KOPT-K1 (cell line): ENCODE data around the gene TRIM47.

Experiments used
- H3K27ac ChIP-seq: fragments of 200-600 bp; sonication (generic); 2 replicates; pipeline ENCODE4 v1.5.1; 2016; ENCODE audit warnings: antibody characterized with exemption, mild to moderate bottlenecking, low read depth, low read length; ENCODE audit not compliant: poor library complexity, severe bottlenecking
- H3K36me3 ChIP-seq: fragments of 200-600 bp; sonication (generic); 2 replicates; pipeline ENCODE4 v1.5.1; 2017; ENCODE audit warnings: antibody characterized with exemption, mild to moderate bottlenecking, low read length, moderate library complexity; ENCODE audit not compliant: insufficient read depth
- H3K9me3 ChIP-seq: fragments of 200-600 bp; sonication (generic); 2 replicates; pipeline ENCODE4 v1.5.1; 2017; ENCODE audit warnings: antibody characterized with exemption, low read length, mild to moderate bottlenecking; ENCODE audit not compliant: insufficient read depth, poor library complexity, severe bottlenecking

Gene TRIM47

DNA sequence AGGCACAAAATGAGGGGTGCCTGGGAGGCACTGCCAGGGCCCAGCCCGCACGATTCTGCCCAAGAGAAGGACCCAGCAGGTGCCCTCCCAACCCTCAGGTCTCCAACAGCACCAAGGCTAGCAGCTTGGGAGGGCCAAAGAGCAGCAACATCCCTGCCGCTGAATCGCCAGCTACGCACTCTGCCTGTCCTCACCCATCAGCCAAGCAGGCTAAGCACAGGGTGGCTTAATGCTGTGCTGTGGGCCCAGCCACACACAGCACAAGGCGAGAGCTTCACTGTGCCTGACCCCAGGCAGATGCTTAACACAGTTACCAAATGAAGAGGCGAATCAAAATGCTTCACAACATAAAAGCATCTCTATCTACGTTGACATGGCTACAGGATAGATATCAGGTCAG, 36.9 kb upstream of the TRIM47 start:
- H3K27ac ChIP-seq: no peak overlapping the region
- no peaks in the 10 kb centered on the region for H3K9me3 ChIP-seq
- peaks cover 57% of the 10 kb centered on the region for H3K36me3 ChIP-seq

DNA sequence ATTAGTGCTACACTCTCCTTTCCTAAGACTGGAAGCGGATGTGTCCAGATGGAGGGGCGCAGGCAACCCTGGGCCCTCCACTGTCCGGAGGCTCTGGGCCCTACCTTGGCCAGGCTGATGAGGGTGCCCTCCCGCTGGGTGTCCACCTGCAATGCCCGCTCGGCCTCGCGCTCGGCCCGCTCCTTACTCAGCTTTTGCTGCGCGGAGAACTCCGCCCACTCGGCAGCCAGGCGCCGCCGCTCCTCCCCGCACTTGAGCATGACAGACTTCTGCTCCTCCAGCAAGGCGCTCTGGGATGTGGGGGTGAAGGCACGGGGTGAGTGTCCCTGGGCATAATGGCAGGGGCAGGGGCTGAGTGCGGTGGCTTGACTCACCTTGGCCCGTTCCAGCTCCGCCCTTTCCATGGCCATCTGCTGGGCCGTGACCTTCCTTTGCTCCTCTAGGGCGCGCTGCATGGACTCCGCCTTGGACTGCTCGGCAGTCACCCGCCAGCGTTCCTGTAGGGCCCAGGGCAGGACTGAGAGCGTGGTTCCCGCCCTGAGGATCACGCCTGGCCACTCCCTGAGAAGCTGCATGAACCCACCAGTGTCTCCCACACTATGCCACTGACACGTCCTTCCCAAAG, 36.4 kb upstream of the TRIM47 start:
- no peaks in the 10 kb centered on the region for H3K9me3 ChIP-seq
- no peak overlapping the region for H3K27ac ChIP-seq
- peaks cover 57% of the 10 kb centered on the region for H3K36me3 ChIP-seq

DNA sequence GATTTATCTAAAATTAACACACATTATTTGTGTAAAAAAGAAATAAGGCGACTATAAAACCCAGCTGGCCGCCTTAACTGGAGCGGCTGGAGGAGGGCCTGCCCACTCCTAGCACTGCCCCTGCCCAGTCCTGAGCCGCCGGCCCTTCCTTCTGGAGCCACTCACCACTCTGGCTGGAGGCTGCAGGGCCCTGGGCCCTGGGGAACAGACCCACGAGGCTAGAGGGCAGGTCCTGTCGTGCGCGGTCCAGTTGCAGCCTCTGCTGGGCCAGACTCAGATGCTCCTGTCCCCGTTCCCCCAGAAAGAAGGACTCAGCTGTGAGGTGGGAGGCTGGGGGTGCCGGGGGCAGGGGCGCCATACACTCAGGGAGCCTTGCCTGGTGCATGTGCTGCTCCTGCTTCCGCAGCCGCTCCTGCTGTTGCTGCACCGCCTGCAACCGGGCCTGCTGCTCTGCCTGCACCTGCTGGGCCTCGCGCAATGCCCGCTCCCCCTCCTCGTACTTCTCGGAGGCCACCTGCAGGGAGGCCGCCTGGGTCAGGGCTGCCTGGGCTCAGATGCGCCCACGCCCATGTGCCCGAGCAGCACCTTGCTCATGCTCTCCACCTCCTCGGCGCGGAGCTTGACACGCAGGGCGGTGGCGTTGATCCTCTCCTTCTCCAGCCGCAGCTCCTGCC, 35.3 kb upstream of the TRIM47 start:
- Histone ChIP-seq H3K27ac (no peak overlapping the region), H3K9me3 (no peaks in the 10 kb centered on the region), H3K36me3 (peaks cover 46% of the 10 kb centered on the region)

DNA sequence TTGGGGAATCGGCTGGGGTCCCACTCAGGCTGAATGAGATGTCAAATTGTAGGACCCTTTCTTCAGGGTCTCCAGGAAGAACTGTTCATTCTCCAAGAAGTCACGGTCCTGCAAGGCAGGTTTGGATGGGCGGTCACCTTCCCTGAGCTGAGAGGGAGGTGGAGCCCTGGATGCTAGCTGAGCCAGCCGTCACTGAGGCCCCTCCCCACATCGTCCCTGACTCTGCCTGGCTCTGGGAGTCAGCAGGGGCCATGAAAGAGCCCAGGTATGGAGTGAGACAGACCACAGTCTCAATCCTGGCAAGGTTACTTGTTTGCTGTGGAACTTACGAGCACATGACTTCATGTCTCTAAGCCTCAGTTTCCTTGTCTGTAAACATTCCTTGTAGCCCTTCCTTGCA, 32.3 kb upstream of the TRIM47 start:
- Histone ChIP-seq H3K36me3 (peaks cover 32% of the 10 kb centered on the region), H3K9me3 (no peaks in the 10 kb centered on the region), H3K27ac (peak overlapping the region; percentile 66)

DNA sequence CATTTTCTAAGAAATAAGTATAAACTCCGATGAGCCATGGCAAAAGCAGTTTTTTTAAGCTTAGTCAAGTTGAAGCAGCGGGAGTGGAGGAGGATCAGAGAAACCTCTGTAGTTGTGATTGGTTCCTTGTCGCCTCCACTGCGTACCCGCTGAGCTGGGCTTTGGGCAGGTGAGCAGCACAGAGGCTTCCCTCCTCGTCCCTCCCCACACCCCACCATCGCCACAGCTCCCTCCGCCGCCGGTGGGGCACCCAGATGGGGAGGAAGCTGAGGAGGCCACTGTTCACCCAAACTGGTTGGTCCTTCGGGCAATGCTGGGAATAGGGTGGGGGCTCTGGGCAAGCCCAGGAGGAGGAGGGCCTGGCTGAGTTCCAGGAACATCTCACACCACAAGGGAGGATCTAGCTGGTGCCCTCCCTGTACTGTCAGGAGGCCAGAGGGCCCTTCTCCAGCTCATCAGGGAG, 31.5 kb upstream of the TRIM47 start:
- Histone ChIP-seq H3K36me3 (peaks cover 31% of the 10 kb centered on the region), H3K9me3 (no peaks in the 10 kb centered on the region), H3K27ac (peak overlapping the region; percentile 66)

DNA sequence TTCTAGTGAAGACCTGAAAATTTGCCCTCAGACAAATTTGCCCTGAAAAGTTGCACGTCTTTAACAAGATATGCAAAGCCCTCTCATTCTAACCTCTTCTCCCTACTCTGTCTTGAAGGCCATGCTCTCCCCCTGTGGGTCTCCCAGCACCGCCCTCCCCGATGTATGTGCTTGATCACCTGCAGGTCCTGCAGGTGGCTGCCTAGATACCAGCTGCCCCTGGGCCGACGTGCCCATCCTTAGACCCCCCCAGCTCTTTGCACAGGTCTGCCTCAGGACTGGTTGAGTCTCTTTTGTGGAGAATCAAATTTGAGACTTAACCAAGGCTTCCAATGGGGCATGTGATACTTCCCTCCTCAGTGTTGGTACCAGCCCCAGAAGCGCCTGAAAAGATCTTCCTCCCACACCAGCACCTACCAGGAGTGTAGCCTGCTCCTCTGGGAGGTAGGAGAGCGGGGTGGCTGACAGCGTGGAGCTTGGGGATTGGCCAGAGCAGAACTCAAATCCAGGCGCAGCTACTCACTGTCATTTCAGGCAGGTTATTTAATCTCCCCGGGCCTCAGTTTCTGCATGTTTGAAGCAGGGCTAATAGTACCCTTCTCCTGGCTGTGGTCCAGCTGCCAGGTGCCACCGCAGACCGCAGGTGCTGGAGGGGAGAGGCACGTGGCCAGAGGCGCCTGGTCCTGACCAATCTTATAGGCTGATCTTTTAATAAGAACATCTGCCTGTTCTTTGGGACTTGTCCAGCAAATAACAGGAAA, 30.9 kb upstream of the TRIM47 start:
- no peaks in the 10 kb centered on the region for H3K9me3 ChIP-seq
- H3K27ac ChIP-seq: peak overlapping the region; percentile 66

DNA sequence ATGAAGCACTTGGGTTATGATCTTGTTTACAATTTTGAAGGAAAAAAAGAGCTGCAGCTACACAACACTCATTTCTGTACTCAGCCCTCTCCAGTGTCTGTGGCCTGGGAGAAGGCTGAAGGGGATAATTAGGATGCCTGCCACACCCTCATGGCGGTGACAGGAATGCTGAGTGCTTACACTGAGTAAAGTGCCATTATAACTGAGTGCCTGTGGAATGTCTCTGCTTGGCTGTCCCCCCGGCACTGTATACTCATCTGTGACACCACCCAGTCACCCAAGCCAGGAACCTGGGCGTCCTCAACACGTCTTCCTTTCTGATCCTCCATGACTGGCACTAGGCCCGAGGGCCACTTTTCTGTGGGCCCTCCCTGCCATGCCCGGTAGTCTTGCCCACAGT, 29.8 kb upstream of the TRIM47 start:
- Histone ChIP-seq H3K36me3 (peaks cover 16% of the 10 kb centered on the region), H3K9me3 (no peaks in the 10 kb centered on the region), H3K27ac (peak overlapping the region; percentile 66)

More for the DNA sequence above, 30.9 kb upstream of the TRIM47 start:
- peaks cover 25% of the 10 kb centered on the region for H3K36me3 ChIP-seq

DNA sequence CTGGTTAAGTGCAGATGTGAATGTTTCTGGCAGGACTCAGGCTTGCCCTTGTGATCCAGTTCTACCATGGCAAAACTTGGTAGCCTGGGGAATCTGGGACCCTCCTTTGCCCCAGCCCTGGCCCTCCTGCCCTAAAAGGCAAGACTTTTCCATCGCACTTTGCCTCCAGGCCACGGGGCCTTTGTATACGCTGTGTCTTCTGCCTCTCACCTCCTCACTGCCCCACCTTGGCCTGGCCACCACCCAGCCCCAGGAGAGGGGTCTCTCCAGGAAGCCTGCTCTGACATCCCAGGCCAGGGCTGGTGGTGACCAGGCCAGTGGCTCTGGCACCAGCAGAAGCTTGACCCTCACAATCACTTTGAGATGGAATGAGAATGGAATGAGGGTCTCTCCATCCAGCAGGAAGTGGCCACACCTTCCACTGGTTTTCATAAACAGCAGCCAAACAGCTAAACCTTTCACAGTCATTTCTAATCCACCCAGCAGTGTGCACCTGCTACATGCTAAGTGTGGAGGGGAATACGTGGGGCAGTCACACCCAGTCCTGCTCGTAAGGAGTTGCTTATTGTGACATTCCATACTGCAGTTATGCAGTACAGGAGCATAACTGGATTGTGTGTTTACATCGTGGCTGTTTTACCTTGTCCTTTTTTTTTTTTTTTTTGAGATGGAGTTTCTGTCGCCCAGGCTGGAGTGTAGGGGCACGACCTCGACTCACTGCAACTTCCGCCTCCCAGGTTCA, 27.9 kb upstream of the TRIM47 start:
- Histone ChIP-seq H3K9me3 (no peaks in the 10 kb centered on the region), H3K27ac (peak overlapping the region; percentile 82), H3K36me3 (peaks cover 20% of the 10 kb centered on the region)

DNA sequence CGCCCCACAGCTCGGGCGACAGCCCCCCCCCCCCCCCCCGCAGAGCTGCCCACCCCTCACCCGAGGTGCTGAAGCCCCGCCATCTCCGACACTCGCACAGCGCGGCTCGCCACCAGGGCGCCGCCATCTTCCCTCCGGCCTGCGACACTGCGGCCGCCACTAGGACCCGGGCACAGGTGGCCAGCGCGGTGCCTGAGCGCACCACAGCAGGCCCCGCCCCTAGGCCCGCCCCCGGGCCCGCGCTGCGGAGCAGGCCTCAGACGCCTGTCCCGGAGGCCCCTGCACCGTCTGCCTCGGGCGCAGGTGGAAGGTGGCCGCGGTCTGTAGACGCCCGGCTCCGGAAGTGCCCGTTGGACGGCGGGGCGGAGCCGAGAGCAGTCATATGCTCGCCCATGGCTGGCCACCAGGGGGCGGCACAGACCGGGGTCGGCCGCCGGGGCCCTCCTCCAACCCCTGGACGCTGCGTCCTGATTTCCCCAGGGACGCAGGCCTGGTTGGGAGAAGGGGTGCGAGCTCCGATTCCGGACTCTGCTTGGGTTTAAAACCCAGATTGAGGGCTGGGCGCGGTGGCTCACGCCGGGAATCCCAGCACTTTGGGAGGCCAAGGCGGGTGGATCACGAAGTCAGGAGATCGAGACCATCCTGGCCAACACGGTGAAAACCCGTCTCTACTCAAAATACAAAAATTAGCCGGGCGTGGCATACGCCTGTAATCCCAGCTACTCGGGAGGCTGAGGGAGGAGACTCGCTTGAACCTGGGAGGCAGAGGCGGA, 26.6 kb upstream of the TRIM47 start, which contains the start of gene MRPL38:
Gene MRPL38 (minus strand): TSS at position 136 of the 773 bp plus-strand sequence. CDS start 9 bp downstream, at position 127.
- Histone ChIP-seq H3K9me3 (no peaks in the 10 kb centered on the region), H3K27ac (peak within 1 kb of the TSS; percentile 82), H3K36me3 (peaks cover 34% of the 10 kb centered on the region)

DNA sequence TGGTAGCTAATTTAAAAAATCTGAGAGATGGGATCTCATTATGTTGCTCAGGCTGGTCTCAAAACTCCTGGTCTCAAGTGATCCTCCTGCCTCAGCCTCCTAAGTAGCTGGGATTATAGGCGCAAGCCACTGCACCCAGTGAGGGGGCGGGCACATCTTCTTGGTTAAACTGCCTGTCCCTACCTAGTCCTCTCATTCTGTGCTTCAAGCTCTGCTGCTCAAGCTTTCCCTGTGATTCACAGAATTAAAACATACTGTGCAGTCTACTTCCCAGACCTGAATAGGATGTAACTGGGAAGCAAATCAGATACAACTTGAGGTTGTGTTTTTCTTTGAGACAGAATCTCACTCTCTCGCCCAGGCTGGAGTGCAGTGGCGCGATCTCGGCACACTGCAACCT, 24.0 kb upstream of the TRIM47 start:
- Histone ChIP-seq H3K9me3 (no peaks in the 10 kb centered on the region), H3K36me3 (peaks cover 60% of the 10 kb centered on the region), H3K27ac (no peak overlapping the region)

DNA sequence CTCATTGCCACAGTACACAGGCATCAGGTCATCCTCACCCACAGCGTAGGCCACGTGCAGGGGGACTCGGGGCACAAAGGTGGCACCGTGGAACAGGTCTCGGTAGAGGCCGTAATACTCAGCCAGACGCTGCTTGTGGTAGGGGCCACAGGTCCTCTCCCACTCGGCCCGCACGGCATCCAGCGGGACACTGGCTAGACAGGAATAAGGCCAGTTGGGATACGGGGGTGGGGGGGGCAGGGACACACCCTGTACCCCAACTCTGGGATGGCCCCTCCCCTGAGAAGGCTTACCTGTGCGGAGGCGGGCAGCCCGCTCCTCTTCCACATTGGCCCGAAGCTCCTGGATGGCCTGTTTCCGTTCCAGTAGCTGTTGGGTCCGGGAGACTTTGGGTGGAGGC, 23.3 kb upstream of the TRIM47 start:
- Histone ChIP-seq H3K27ac (no peak overlapping the region), H3K9me3 (no peaks in the 10 kb centered on the region), H3K36me3 (peaks cover 61% of the 10 kb centered on the region)

DNA sequence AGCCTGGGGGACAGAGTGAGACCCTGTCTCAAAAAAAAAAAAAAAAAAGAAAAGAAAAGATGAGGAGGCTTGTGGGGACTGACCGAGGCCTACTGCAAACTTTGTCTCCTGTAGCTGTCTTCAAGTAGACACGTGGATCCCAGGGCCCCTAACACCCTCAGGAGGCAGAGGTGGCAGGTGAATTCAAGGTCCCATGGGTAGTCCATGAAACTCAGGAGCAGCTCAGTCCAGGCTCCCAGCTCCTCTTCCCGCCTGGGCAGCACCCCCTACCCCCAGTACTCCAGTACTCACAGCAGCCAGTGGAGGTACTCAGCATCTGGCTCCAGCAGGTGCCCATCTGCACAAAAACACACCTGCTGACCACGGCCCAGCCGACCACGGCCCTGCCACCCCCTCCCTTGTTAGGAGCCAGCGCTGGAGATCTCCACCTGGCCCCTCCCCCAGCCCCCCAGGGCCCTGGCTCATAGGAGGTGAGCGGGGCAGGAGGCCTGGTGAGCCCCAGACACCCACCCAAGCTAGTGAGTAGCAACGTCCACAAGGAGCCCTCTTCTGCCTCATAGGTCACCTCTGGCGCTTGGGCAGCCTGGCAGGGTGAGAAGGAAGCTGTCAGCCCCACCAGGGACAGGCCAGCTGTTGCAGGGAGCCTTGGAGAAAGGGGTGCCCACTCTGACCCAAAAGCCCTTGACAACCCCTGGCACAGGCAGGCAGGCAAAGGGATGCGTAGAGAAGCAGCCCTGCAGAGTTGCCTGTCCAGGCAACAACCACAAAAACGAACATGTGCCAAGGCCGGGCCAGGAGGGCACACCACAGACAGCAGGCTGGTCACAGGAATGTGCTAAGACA, 22.5 kb upstream of the TRIM47 start:
- no peak overlapping the region for H3K27ac ChIP-seq
- H3K36me3 ChIP-seq: peaks cover 61% of the 10 kb centered on the region
- no peaks in the 10 kb centered on the region for H3K9me3 ChIP-seq

DNA sequence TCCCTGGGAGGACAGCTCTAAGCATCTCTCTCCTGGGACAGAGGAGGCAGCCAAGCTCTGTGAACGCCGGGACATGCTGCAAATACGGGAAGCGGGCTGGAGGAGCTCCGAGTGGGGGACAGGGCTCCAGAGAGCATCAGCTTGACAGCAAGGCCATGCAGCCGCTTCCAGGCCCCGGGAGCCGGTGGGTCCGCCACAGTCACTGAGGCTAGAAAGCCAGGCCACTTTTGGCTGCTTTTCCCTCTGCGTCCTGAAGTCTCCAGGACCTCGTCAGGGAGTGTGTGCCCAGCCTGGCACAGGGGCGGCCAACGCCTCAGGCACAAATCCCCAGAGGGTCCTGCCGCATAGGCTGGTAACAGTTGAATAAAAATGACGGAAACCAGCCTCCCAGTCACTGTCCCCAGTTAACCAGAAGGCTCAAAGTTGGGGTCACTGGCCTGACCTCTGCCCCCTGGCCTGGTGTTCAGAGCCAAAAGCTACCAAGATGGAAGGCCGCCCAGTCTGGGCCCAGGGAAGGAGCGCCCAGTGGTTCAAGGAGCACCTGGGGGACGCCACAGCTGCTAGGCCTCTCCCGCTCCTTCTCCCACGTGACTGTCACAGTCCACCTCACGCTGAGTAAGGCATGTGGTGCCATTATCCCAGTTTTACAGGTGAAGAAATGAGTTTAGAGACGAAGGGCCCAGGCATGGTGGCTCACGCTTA, 21.5 kb upstream of the TRIM47 start:
- peaks cover 61% of the 10 kb centered on the region for H3K36me3 ChIP-seq
- H3K27ac ChIP-seq: no peak overlapping the region
- H3K9me3 ChIP-seq: no peaks in the 10 kb centered on the region
